T follicular helper cell (primary cell): ENCODE data around the gene ALDH18A1.
"Not testable (repeated sequence)": the region's sequence is repeated elsewhere in the genome, so short reads cannot be mapped to it uniquely, and the experiment has no call there.

ENCODE experiments used
- DNase-seq: peaks from one replicate; pipeline ENCODE4 v3.0.0-alpha.2; 2020; ENCODE audit warnings: low read depth
- total RNA-seq, 2 experiments: gene quantifications; one replicate each; lab custom pipeline; 2026; lab: John Stamatoyannopoulos, UW

Gene ALDH18A1
- total RNA-seq: 67.8 to 167 reads per million in 2 experiments

DNA sequence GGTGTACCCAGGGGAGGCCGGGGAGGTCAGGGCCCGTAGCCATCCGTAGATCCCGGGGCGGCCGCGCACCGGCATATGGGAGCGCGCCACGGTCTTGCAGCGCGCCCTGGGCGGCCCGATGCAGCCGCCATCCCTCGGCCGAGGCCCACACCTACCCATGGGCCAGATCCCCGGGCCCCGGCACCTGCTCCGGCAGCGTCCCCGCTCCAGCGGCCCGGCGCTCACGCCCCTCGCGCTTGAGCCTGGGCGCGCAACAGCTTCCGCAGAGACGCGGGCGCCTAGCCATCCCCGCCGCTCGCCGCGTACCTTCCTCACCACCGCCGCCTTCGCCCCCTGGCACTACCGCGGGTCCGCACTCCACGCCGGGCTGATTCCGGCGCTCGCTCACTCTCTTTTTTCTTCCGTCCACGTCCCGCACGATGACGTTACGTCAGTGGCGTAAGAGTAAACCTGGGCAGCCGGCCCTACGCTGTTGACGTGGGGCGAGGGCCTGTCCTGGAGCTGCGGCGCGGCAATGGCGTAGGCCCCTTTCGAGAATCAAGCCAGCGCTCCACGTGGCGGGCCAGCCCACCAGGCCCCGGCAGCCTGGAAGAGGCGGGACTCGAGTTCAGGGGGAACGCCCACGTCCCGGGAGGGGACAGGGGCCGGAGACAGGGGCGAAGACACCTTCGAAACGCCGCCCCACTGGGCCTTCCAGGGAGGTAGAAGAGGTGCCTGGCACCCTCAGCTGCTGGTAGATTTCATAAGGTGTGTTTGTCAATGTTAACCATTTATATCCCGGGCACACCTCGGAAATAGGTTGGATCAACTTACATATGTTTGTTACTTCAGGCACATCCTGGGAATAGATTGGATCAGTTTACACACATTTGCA is at the start of gene ALDH18A1:
TSS of gene ALDH18A1 (minus strand) at position 421 of the 874 bp plus-strand sequence. CDS start 3,334 bp downstream, outside the sequence.
- peak; percentile 83 for DNase-seq

DNA sequence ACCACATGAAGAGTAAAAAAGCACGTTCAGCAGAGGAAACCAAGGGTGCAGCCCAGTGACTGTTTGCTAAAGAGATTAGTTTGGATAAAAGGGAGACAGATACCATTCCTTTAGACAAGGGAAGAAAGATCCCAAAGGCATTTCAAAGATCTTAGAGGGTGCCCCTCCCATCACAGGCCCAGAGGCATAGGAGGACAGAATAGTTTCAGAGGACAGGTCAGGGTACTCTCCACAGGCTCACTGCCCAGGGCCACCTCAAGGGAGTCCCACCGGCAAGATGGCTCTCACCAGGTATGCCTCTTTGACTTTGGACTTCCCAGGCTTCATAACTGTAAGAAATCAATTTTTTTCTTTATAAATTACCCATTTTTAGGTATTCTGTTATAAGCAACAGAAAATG is 41.9 kb upstream of the ALDH18A1 start:
- DNase-seq: no peak

DNA sequence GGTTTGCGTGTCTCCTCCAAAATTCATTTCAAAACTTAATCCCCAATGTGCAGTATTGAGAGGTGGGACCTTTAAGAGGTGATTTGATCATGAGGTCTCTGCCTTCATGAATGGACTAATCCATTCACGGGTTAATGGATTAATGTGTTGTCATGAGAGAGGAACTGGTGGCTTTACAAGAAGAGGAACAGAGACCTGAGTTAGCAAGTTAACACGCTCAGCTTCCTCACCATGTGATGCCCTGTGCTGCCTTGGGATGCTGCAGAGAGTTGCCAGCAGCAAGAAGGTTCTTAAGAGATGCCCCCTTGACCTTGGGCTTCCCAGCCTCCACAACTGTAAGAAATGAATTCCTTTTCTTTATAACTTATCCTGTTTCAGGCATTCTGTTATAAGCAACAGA is 40.9 kb upstream of the ALDH18A1 start:
- no peak for DNase-seq

DNA sequence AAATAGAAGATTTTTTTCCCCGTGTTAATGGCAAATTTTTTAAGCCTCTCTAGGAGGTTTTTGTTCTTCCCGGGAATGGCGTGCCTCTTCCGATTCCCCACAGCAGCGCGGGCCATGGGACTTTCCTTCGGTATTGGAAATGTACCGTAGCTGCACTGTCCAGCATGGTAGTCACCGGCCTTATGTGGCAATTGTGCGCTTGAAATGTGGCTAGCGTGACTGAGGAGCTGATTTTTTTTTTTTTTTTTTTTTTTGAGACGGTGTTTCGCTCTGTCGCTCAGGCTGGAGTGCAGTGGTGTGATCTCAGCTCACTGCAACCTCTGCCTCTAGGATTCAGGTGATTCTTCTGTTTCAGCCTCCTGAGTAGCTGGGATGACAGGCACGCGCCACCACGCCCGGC is 38.2 kb upstream of the ALDH18A1 start:
- no peak for DNase-seq

DNA sequence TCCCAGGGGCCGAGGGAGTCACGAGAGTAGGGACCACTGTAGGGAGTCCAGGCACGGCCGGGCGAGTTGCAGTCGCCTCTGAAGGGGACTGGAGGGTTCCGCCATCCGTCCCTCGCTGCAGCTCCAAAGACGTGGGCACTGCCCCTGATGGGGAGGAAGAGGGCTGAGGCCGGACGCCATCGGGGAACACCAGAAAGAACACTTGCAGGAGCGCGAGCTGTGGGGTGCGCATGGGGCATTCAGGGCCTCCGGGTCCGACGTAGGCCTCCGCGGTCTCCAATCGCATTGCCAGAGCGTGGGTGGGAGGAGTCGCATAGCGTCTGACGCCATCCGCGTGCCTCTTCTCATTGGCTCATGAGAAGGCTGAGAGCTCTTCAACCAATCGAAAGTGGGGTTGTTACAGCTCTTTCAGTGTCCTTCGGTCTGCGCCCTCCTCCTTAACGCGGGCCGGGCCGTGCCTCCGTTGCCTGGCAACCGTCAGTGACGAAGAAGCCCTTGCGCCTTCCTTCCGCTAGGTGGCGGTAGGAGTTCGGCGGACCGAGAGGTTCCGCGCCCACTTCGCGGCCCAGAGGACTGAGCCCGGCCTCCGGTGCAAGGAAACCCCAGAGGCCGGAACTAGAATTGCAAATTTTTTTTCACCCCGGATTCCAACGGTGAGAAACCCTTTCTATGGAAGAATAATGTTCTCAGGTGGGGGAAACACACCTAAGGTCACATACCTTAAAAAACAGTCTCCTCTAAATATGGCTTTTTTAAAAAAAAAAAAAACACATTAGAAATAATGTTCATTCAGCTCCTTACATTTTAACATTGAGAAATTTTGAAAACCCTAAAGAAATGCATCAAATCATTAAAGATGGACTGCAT is 37.4 kb upstream of the ALDH18A1 start, which contains the start of gene TCTN3:
TSS of gene TCTN3 (minus strand) at position 260 of the 867 bp plus-strand sequence. CDS start at position 232, 28 bp downstream.
- peak; percentile 94 for DNase-seq

DNA sequence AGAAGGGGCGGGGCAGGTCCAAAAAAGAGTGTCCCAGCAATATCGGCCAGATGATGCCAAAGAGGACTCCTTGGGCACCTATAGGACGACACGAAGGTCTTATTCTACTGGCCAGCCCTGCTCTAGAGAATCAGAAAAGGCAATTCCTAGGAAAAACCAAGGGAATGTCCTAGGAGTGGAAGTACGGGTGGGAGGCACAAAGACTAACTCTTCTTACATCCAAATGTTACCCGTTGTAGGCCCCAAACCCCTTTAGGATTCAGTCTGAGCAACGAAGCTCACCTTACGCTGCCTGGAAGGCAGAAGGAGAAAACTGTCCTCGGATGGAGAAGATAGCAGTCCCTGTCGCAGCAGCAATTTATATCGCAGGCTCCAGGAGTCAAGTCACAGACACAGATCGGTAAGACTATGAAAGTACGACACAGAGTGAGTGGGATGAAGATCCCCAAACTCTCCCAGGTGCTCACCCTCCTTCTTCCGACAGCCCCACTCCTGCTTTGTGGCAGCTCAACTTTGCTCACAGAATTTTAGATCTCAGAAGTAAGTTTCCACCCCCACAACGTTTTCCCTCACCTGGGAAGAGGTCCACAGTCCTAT is 36.7 kb upstream of the ALDH18A1 start:
- no peak for DNase-seq

DNA sequence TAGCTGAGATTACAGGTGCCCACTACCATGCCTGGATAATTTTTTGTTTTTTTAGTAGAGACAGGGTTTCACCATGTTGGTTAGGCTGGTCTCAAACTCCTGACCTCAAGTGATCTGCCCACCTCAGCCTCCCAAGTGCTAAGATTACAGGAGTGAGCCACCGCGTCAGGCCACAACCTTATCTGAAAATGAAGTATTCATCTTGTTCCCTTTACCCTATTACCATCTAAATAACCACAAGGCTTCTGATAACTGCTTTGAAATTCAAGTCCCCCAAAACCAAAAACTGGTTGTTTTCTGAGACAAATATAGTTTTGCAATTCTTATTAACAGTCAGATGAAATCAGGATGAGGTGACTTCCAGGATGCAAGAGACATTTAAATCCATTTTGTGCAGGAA is 34.8 kb upstream of the ALDH18A1 start:
- no peak for DNase-seq

DNA sequence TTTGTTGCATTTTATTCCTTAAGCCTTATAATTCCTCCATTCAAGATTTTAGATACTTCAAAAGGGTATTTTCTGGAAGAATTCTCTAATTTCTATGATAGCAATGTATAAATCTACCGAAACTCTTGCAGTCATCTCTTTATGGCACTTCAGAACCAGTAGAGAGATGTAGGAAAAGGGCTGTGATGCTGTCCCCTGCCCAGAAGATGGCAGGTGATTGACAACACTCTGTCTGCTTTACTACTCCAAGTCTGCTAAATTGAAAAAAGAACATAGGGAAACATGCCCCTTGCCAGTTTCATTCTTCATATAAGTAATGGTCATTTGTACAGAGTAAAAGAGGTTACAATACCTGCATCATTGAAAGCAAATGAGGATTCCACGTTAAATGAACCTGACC is 32.1 kb upstream of the ALDH18A1 start:
- DNase-seq: no peak

DNA sequence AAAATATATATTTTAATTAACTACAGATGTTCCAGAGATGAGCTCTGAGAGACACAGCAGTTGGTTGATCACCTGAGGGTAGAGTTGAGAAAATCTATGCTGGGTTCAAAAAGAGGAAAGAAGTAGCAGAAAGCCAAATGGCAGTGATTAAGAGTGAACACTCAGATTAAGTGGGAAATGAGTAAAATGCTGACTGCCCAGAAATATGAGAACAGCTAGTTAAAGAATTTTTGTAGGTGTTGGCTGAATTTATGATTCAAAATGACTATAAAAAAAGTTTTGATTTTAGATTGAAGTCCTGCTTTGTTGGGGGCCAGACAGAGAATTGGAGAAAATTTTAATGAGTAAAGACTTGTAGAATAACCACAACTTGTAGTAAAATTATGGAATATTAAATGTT is 27.5 kb upstream of the ALDH18A1 start:
- no peak for DNase-seq

DNA sequence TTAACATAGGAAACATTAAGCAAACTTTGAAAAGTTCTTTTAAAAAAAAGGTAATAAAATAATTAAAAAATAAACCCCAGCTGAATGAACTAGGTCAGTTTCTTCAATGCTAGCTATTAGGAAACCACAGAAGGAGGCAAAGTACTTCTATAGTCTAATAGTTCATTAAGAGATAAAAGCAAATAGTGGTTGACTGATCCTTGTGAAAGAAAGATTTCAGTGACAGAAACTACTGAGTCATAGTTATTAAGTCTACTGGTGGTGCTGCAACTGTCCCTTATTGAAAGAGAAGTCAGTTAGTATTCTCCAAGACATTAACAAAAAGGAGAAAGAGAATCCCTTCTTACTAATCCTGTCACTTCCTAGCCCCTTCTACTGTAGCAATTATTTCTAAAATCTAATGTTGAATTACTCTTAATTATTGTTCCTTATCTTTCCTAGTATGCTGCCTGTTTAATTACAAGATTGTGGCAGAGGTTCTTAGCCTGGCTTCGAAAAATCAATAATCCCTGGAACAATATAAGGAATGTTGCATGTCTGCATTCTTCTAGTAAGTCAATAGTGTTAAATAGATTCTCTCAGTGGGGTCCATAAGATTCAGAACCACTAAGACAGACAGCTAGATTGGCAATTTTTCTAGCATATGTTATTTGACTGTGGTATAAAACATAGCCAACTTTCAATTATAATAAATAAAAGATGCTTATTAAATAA is 19.0 kb upstream of the ALDH18A1 start:
- DNase-seq: no peak

DNA sequence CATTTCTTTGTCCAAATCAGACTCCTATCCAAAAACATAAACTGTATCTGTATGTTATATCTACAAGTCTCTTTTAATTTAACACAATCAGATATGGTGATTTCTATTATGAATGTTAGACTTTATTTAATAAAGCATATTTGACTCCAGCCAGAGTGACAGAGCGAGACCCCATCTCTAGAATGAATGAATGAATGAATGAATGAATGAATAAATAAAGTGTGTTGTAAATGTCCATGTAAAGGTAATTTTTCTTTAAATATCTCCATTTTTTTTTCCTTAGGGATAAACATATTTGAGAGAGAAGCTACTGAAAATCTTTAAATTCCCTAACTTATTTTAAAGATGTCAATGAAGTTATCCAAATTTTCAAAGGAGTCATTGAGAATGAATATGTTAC is 18.1 kb upstream of the ALDH18A1 start:
- no peak for DNase-seq

DNA sequence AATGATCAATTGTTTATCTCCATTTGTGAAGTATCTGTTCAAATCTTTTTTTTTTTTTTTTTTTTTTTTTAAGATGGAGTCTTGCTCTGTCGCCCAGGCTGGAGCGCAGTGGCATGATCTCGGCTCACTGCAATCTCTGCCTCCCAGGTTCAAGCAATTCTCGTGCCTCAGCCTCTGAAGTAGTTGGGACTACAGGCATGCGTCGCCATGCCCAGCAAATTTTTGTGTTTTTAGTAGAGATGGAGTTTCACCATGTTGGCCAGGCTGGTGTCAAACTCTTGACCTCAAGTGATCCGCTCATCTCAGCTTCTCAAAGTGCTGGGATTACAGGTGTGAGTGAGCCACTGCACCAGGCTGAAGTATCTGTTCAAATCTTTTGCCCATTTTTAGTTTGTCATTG is 16.1 kb upstream of the ALDH18A1 start:
- DNase-seq: not testable (repeated sequence)

DNA sequence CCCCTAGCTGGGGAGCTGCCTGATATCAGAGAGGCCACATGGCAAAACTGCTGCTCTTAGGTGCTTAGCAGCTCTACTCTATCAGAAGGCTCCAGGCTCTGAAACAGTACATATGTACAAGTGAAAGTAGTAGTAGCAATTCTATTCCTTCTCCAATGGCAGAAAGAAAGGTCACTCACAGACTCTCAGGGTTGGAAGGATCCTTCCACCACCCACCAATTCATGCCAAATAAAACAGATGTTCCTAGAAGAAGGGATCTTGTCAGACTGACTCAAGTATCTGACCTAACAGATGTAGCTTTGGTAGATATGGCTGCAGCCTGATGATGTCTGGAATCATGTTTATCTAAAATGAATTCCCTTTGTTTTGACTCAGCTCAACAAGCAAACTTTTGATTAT is 8.0 kb upstream of the ALDH18A1 start:
- DNase-seq: no peak

DNA sequence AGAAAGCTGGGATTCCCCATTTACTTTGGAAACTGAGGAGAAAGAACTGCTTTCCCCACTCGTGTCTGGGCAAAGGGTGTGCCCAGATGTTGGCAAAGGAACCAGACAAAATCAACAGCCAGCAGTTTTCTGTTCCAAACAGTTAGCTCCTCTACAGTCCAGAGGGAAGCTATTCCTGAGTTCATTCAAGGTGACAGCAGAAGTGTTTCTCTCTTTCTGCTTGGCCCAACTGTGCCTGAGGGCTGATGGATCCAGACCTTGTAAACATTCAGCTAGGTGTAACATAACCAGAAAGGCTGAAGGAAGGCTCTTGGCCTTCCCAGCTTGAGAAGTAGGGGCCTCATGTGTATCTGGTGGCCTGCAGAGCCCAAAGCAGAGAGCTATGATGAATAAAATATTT is 7.0 kb upstream of the ALDH18A1 start:
- DNase-seq: no peak

DNA sequence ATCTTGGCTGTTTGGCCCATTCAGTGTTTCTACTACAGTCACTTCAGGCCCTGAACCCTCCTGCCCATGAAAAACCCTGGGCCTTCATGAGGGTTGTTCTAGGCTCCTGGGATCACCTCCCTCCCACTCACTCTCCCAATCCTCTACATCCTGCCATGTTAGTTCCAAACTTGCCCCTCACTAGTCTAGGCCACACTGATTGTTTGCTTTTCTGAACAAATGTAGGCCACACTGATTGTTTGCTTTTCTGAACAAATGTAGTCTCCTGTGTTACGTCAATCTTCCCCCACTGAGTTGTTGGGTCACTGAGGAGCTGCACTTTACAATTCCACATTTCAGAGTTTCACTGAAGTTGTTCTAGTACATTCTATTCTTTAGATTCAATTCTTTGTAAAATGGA is 5.3 kb upstream of the ALDH18A1 start:
- no peak for DNase-seq

DNA sequence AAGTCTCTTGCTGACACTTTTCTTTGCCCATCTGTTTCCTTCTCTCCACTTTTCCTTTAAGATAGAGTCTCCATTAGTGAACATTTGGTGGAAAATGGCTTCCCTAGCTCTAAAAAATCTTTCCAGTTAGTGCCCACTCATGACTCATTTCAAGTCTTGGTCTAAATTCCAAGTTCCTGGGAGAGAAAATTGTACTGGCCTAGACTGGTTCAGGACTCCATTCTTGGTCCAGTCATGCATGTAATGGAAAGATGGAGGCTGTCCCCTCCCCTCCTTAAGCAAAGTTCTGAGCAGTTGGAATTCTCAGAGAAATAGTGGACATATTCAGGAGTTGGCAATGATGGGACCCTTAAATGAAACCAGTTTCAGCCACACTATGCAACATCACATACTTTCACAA is 3.8 kb upstream of the ALDH18A1 start:
- no peak for DNase-seq

DNA sequence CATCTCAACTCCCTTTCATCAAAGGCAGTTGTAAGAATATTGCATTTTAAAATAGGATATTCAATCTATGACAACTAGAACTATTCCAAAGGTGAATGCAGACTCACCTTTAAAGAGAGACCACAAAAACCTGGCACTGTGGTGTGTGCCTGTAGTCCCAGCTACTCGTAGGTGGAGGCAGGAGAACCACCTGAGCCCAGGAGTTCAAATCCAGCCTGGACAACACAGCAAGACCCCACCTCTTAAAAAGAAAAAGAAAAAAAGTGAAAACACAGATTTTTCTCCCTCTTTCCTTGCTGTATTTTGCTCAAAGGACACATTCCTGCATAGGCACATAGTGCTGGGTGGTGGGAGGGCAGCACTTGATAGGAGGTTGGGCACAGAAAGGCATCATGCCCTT is 739 bp upstream of the ALDH18A1 start:
- DNase-seq: no peak

DNA sequence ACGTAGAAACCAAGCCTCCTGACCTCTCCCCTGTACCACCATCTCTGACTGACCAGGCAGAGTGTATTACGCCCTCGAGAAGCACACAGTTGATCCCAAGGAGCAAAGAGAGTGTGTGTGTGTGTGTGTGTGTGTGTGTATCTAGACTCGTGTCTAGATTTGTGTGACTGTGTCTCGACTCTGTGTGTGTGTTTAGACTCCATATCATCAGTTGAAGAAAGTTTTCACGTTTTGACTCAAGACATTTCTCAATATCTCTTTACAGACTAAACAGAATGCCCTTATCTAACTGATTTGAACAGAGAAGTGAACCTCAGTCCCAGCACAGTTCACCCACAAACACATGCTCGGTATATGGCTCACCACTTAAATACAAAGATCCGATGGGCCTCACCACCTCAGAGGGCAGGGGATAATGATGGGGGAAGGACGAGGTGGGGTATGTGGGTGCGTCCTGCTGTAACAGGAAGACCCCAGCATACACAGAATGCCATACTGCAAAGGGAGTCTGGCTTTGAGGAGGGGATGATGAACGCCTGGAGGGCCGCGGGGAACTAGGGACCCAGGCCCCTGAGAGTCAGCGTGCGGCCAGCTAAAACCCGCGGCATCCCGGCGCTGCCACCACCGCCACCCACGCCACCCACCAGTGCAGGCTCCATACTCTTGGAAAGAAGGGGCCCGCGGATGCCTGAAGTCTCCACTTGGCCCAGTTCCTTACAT is 780 bp downstream of the ALDH18A1 start:
- no peak for DNase-seq

DNA sequence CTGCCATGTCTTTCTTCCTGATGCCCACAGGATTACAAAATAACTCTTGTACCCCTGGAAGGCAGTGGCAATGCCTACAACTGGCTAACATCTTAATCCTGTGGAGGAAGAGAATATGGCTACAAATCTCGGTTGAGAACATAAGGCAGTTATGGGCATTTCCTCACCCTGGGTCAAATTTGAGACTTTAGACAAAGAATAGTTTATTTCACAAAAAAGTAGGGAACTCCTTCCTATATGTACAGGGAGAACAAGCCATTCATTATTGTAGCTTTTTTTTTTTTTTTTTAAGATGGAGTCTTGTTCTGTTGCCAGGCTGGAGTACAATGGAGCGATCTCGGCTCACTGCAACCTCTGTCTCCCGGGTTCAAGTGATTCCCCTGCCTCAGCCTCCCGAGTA is 2.6 kb downstream of the ALDH18A1 start:
- DNase-seq: no peak

DNA sequence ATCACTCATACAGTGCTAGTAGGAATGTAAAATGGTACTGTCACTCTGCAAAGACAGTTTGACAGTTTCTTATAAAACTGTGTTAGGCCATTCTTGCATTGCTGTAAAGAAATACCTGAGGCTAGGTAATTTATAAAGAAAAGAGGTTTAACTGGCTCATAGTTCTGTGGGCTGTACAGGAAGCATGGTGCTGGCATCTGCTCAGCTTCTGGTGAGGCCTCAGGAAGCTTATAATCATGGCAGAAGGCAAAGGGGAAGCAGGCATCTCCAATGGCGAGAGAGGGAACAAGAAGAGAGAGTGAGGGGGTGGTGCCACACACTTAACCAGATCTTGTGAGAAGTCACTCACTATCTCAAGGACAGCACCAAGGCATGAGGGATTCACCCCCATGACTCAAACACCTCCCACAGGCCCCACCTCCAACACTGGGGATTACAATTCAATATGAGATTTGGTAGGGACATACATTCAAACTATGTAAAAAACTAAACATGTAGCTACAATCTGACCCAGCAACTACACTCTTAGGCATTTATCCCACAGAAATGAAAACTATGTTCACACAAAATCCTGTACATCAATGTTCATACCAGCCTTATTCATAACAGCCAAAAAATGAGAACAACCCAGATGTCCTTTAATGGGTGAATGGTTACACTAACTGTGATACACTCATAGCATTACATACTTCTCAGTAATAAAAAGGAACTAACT is 5.0 kb downstream of the ALDH18A1 start:
- no peak for DNase-seq
